Hippocampal formation (tissue), 2 donors: ENCODE measurements around the gene NAV2.
A peak's percentile ranks its signal among the peaks of the same experiment; 100 is the strongest.

Experiments
- DNase-seq, 2 donors: peaks; one replicate each; lab custom pipeline; 2025; lab: John Stamatoyannopoulos, UW

The NAV2 gene

DNA sequence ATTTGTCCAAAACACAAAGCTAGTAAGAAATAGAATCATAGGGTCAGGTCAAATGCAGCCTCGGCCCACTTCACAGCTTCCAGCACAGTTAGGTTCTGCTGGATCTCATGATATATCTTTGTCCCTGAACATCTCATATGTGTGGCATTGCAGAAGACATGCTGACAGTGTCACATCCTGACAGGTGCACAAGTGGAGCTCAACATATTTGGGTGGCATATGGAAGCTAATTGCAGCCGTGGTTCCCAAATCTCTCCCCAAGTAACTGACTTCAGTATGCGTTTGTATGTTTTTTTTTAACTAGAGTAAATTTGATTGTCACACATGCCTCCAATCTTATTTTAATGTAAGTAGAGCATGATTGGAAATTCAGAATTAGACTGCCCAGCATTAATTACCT, 33.4 kb downstream of the NAV2 start:
- DNase-seq = no peak

DNA sequence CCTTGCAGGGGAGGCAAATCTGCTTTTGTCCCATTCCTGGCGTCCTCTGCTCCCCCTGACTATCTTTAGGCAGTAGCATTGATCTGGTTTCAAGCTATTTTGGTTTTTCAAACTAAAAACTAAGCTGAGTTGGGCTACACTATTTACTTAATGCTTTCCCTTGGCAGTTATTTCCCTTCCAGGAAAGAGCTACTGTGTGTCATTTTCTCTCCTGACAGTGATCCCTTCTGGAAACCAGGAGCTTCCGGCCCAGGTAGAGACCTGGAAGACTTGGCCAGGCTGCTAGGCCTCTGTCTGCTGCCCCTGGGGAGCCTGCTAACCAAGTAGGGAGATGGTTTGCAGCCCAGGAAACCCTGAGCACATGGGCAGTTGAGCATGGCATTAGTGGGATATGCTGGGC, 35.0 kb downstream of the NAV2 start:
- no peak for DNase-seq

DNA sequence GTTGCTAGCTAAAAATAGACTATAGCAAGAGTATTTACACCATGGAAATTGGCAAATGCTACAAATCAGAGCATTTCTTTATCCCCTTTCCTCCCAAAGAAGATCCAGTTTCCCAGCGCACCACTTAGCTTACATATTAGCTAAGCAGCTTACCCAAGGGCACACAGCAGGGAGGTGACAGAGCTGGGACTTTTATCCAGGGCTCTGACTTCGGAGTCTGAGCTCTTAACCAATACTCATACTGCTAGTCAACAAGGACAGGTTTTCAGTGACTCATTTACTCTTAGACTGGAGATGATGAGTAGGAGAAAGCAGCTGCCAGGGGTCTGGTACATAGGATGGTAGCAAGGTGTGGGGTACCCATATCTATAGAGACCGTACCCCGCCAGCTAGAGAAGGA, 38.4 kb downstream of the NAV2 start:
- DNase-seq = no peak

DNA sequence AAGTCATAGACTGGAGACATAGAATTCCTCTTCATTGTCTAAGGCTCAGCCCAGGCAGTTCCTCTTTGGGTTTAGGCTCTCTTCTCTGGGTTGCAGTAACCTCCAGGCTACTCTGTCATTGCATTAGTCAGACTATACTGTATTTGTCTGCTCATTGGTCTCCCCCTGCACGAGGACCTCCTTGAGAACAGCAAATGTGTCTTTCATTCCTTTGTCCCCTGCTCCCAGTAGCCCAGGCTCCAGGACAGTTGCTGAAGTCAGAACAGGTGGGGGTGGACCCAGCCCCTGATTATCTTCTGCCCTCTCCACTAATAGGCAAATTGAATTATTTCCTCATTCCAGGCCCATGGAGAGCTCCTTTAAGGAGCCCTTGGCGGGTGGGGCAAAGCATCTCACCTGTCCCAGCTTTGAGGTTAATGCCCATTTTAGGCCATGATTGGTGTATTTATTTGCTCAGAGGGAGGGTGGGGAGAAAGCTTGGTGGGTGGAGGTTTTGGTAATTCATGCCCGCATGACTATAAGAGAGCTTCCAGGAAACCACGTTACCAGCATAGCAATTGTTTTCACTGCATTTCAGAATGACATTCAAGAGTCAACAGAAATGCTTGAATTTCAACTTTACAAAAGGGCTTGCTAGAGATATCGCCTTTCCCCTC, 40.9 kb downstream of the NAV2 start:
- DNase-seq = no peak

DNA sequence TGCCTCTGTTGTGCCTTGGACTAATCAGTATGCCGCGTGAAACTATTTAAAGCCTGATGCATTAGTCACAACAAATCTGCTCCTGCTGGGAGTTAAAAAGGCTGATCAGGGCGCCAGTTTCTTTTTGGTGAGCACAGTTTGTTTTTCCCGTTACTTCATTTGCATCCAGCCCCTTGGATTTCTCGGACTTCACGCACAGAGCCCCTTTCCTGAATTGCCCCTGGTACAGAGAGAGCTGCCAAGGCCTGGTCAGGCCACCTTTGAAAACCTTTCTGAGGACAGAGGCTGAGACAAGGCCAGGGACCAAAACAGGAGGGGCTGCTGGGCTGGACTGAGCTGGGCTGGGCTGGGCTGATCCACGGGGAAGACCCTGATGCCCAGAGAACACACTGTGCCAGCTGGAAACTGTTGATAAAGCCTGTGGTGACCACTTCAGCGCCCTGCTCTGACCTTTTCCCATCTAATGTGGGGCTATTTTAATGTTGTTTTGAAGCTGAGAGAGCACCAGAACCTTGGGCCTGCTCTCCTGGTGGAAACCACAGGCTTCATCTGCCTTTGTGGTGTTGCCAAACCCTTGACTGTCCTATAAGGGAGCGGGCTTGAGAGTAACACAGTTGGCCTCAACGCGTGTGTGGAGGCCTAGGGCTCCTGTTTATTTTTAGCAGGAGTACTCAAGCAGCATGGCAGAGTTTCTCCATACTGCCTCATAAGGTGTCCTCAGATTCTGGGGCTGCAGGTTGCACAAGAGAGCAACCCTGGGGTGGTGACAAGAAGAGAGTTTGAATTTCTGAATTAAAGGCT, 44.2 kb downstream of the NAV2 start:
- peak; percentile 43 to 61 for DNase-seq

DNA sequence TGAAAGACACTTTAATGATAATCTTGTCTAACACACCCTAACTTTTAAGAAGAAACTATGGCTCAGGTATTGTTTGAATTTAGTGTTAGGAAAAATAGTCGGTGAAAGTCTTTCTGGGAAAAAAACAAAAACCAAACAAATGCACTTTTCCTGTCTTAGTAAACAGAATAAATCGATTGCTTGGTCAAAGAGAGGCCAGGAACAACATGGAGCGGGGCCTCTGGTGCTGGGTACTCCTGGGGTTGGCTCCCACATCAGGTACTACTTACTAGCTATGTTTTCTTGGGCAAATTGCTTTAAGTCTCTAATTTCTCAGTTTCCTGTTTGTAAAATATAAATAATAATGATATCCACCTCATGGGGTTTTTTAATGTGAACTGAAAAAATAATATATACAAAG, 46.8 kb downstream of the NAV2 start:
- DNase-seq = no peak

DNA sequence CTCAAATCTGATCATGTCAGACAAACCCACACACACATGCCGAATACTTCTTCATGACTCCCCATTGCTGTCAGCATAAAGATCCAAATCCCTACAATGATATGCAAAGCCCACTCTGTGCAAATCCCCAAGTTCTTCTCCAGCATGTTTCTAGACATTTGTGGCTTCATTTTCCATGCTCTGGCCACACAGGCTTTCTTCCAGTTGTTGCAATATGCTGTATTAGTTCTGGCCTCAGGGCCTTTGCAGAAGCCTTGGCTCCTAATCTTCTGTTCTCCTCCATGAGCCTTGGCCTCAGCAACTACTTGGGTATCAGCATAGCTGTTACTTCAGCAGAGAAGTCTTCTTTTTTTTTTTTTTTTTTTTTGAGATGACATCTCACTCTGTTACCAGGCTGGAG, 49.6 kb downstream of the NAV2 start:
- DNase-seq = no peak

DNA sequence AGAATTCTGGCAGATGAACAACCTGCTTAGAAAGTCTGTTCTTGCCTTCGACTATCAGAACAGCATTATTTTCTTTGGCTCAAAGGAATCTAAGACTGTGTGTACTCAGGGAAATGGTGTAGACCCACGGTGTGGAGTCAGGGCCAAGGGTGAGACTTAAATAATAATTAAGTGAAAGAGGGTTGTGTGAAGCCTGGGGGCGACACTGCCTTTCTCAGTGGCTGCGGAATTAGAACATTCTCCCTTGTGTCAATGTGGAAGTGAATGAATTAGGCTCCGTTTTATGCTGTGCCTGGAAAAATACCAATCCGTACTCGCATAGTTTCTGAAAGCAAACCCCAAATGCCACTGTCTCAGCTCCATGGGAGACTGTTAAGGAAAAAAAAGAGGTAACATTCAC, 50.7 kb downstream of the NAV2 start:
- DNase-seq = no peak

DNA sequence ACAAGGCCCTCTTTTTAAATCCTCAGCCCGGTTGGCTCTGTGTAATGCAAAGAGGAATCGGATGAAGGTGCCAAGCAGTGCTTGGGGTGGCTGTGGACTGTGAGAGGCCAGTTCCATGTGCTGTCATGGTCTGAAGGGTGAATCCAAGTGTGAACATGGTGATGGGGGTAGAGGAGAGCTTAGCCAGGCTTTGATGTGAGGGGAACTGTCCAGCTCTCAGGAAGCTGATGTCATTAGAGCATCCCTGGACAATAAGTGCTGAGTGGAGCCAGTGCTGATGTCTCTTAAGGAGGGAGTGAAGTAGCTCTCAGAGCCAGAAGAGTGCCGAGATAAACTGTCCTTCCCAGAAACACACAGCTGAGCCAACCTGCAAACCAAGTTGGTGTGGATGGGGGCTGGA, 53.6 kb downstream of the NAV2 start:
- DNase-seq = no peak

DNA sequence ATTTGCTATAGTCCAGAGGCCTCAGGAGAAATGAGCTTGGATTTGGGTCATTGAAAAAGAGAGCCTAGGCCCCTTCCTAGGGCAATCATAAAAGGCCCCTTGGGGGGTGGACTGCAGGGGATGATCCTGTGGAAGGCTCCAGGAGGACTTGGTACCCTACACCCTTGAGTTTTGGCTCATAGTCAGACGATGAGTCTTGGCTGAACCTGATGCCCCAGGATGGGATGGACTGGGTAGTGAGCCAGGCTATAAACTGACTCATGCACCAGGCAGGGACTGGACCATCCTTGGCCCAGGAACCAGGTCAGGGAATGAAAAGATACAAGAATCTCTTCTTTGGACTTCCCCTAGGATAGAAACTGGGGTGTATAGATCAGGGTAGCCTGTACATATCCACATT, 54.2 kb downstream of the NAV2 start:
- DNase-seq = no peak

DNA sequence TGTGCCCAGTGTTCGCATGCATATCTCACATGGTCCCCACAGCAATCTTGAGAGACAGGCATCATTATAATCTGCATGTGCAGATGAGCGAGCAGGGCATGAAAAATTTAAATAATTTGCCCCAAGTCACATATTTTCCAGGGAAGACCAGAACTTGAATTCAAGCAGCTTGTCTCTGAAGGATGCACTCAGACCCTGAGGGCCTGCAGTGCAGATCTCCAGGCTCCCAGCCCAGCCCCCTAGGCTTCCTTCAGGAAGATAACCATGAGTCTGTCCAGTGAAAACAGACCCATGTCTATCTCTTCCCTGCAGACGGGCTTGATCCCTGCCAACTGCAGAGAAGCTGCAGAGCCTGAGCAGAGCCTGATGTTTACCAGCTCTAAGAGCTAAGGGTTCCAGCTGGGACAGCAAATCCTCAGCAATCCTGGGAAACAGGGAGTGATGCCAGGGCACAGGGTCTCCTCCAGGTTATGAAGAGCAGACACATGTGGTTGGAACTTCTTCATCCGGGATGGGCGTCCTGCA, 55.1 kb downstream of the NAV2 start:
- no peak for DNase-seq

DNA sequence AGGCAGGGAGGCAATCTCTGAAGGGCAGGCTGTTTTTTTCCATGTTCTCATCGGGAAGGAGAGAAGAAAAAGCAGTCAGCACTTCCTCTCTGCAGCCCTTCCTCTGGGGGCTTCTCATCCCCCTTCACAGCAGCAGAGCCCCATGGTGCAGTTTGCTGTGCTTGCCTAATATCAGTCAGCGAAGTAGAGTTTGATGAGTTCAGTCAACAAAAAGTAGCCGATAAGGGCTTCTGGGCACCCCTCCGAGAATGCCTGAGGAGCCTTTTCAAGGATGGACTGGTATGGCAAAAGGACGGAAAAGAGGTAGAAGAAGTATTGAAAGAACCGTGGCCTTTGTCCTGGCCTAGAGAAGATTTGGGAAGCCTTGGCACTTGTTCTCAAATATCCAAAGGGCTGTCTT, 55.6 kb downstream of the NAV2 start:
- no peak for DNase-seq

DNA sequence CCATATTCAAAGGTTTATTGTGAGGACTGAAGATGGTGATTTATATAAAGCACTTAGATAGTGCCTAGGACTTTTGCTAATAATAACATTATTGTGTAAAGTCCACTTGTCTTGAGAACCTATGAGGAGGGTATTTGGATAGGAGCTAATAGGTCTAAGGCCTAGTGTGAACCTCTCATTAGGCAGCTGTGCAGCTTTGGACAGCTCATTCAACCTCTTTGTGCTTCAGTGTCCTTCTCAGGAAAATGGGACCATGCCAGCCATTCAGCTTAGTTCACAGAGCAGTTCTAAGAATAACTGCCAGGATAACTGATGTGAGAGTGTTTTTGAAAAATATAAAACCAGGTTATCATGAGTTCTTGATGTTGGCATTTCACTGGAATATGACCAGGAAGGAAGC, 56.2 kb downstream of the NAV2 start:
- no peak for DNase-seq

DNA sequence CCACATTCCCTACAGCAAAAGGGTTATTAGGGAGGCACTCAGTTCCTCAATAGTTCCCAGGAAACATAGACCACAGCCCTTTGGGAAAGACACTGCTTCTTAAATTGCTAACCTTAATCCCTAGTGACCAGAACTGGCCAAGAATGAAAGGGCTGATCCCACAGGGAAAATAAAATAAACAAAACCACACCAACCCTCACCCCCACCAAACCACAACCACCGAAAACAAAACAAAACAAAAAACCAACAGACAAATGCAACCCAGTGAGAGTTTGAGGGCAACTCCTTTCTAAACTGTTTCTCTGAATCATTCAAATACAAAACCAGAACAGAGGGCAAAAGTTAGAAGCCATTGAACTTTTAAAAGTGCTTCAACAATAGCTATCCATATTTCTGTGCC, 57.2 kb downstream of the NAV2 start:
- DNase-seq = no peak

DNA sequence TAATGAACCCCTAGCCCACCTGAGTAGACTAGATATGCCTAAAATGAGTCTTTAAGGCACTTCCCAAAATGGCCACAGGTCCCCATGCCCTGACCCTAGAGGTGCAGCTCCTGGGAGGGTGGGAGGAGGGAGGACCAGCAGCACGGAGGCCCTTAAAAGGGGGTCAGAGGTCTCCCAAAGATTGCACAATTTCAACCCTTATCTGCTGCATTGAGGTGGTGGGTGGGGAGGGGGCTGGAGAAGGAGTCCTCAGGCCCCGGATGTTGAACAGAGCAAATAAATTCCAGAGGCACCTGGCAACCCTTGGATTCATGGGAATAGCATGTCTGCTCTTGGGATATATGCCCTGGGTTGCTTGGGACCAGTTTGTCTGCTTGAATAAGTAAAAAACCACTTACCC, 57.6 kb downstream of the NAV2 start:
- no peak for DNase-seq

DNA sequence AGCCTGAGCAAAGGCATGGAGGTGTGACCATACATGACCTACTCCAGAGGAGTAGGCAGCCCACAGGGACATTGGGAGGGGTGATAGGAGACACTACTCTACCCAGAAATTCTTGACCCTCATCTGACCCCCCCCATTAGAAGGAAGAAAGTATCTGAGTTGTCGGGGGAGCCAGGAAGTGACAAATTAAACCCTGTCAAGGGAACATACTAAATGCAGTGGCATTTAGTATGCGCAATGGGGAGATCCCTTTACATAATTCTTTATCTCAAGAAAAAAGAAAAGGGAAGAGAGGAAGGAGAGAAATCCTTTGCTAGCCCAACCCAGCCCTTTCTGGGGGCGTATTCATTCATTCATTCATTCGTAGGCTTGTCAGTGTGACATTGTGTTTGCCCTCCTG, 58.8 kb downstream of the NAV2 start:
- DNase-seq = no peak

DNA sequence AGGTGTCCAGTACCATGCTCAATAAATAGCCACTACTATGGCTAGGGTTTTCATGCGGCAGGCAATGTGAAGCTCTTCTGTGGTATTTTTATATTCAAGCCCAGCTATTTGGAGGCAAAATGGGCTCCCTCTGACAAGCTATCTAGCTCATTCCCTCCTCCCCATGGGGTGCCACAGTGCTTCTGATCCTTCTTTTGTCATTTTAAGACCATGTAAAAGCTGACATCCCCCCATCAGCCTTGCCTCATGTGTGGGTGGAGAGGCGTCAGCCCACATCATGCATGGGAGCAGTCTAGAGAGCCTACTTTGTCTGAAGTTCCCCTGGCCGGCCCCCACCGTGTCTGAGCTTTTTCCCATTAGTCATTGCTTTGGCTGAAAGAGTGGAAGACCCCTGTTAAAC, 59.8 kb downstream of the NAV2 start:
- no peak for DNase-seq

DNA sequence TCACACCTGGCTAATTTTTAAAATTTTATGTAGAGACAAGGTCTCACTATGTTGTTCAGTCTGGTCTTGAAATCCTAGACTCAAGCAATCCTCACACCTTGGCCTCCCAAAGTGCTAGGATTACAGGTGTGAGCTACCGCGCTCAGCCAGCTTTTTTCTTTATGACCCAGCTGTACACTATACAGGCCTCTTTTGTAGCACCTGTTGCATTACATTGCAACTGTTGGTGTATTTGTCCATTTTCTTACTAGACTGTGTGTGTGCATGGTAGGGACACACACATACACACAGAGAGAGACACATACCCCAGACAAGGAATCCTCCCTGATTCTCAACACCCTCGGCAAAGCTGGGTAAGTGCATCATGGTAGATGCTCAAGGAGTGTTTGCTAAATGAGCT, 61.7 kb downstream of the NAV2 start:
- no peak for DNase-seq

DNA sequence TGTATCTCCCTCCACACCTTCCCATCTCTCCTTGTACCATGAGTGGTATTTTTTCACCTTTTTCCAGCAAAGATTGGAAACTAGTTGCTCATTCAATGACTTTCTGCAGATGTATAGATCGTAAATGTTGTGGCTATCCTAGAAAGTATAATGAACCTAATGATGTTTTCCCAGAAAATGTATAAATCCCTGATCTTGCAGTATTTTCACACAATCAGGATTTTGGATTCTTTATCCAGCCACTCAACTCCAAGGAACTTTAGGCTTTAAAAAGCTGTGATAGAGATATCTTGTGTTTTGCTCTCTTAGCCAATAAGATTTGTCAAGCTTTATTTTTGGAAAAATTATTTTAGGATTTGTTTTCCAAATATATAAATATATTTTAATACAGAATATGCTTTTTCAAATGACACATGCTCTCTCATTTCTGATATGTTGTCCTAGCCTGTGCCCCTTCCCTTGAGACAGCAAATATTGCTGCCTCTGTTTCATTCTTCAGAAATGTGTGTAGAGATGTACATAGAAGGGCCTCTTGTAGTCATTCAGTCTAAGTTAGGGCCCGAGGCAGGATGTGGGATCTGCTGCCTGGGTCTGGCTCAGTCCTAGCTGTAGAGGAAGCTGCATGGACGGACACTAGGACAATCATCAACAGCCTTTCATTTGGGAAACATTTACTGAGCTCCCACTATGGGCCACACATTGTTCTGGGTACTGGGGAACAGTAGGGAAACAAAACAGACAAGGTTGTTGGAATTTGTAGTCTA, 62.4 kb downstream of the NAV2 start:
- no peak for DNase-seq

DNA sequence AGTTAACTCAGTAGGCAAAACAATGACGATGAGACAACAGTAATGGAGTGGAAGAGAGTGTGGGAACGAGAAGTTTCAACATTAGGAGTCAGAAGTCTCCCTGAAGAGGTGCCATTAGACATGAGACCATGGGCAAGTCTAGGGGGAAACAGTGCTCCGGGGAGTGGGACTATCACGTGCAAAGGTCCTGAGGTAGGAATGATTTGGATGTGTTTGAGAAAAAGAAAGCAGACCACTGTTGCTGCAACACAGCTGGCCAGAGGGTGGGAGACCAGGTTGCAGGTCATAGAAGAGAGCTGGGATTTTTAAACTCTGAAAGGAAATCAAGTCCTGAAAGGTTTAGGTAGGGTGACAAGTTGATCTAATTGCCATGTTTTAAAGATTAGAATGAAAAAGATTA, 63.0 kb downstream of the NAV2 start:
- DNase-seq = no peak

DNA sequence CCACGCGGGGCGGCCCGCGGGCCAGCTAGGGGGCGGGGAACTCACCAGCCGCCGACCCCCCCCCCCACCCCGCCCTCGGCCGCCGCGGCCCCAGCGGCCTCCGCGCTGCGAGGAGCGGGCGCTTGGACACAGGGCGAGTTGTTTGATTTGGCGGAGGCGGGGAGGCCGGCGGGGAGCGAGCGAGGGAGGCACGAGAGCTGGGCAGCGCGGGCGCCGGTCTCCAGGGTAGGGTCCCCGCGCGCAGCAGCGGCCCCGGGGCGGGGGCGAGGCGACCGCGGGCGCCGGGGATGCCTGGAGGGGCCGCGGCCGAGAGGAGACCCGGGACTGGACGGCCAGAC, 64.4 kb downstream of the NAV2 start:
- DNase-seq = peak in 1 of 2 donors; percentile 23

DNA sequence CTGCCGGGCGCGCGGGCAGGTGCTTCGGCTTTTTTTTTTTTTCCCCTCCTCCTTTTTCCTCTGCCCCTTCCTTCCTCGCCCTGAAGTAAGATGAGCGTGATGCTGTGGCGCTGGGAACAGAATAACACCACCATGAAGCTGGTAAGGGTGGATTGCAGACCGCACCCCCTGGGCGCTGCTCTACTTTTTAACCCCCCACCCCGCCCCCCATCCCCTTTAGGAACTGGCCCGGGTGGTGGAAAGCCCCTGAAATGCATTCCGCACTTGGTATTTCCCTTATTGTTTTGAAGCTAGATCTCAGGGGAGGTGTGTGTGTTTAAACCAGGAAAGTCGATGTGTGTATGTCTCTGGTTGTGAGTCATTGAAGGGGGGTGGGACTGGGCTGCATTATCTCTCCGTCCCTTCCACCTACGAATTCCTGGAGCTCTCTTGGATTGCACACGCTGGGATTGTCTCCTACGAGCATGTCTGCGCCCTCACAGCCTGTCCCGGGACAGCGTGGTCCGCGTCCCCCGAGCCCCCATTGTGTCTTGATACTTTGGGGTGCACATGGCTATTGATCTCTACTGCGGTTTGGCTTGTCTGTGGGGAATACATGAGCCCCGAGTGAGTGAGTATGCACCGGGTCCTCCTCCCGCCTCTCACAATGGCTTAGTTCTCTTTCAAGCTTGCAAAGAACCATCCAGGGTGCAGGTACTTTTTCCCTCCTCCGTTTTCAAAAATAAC, 64.9 kb downstream of the NAV2 start:
- DNase-seq = no peak
